ENCODE data around the gene ITPR1.

Gene ITPR1

GRCh38 chr3:4505688-4506558 is 12.8 kb downstream of the ITPR1 start:
- H3K4me3 ChIP-seq (ENCODE audit: low read depth, low read length): no peak overlapping the region
- no peak overlapping the region for H3K9ac ChIP-seq (ENCODE audit: low read depth, low read length)
- H3K9me3 ChIP-seq (ENCODE audit: control insufficient read depth, insufficient read depth, low read length): no peaks in the 10 kb centered on the region
- H3K36me3 ChIP-seq (ENCODE audit: control insufficient read depth, insufficient read depth, low read length): no peaks in the 10 kb centered on the region
- peaks cover 6% of the 10 kb centered on the region for H3K4me1 ChIP-seq (ENCODE audit: control insufficient read depth, insufficient read depth, low read length)
- no peaks in the 10 kb centered on the region for H3K27me3 ChIP-seq (ENCODE audit: control insufficient read depth, insufficient read depth, low read length)

GRCh38 chr3:4506559-4507023 is 13.4 kb downstream of the ITPR1 start:
- no peak overlapping the region for H3K9ac ChIP-seq (ENCODE audit: low read depth, low read length)
- no peaks in the 10 kb centered on the region for H3K36me3 ChIP-seq (ENCODE audit: control insufficient read depth, insufficient read depth, low read length)
- H3K4me3 ChIP-seq (ENCODE audit: low read depth, low read length): no peak overlapping the region
- H3K9me3 ChIP-seq (ENCODE audit: control insufficient read depth, insufficient read depth, low read length): no peaks in the 10 kb centered on the region
- no peaks in the 10 kb centered on the region for H3K27me3 ChIP-seq (ENCODE audit: control insufficient read depth, insufficient read depth, low read length)
- peaks cover 6% of the 10 kb centered on the region for H3K4me1 ChIP-seq (ENCODE audit: control insufficient read depth, insufficient read depth, low read length)

DNA sequence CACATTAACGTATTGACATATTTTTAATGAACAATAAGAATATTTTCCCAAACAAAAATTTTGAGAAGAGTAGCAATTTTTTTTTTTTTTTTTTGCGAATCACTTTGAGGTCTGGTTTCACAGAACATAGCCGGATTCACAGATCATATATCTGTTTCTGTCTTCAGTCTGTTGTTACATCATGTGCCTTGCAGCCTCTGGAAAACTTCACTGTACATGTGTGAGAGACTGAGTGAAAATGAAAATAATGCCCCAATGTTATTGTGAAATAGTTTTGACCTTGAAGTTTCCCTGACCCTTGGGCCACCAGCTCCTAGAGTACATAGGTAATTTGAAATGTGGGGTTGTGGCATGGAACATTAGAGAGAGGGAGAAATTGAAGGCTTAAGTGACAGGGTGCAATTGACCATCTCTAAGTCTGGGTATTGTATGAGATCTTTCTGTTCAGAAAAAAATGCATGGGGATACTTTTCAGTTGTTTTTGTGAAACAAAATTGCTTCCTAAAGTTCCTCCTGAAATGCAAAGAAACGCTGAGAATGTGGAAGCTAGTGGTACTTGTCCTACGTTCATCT is 14.0 kb downstream of the ITPR1 start:
- Histone ChIP-seq H3K27me3 (ENCODE audit: control insufficient read depth, insufficient read depth, low read length) (no peaks in the 10 kb centered on the region), H3K36me3 (ENCODE audit: control insufficient read depth, insufficient read depth, low read length) (no peaks in the 10 kb centered on the region), H3K4me1 (ENCODE audit: control insufficient read depth, insufficient read depth, low read length) (peaks cover 6% of the 10 kb centered on the region), H3K4me3 (ENCODE audit: low read depth, low read length) (no peak overlapping the region), H3K9me3 (ENCODE audit: control insufficient read depth, insufficient read depth, low read length) (no peaks in the 10 kb centered on the region), H3K9ac (ENCODE audit: low read depth, low read length) (no peak overlapping the region)

GRCh38 chr3:4508048-4508981 is 15.2 kb downstream of the ITPR1 start:
- no peak overlapping the region for H3K4me3 ChIP-seq (ENCODE audit: low read depth, low read length)
- H3K4me1 ChIP-seq (ENCODE audit: control insufficient read depth, insufficient read depth, low read length): peaks cover 6% of the 10 kb centered on the region
- H3K36me3 ChIP-seq (ENCODE audit: control insufficient read depth, insufficient read depth, low read length): no peaks in the 10 kb centered on the region
- H3K9ac ChIP-seq (ENCODE audit: low read depth, low read length): no peak overlapping the region
- no peaks in the 10 kb centered on the region for H3K9me3 ChIP-seq (ENCODE audit: control insufficient read depth, insufficient read depth, low read length)
- H3K27me3 ChIP-seq (ENCODE audit: control insufficient read depth, insufficient read depth, low read length): no peaks in the 10 kb centered on the region

GRCh38 chr3:4509043-4509442 is 15.9 kb downstream of the ITPR1 start:
- peaks cover 6% of the 10 kb centered on the region for H3K4me1 ChIP-seq (ENCODE audit: control insufficient read depth, insufficient read depth, low read length)
- no peaks in the 10 kb centered on the region for H3K27me3 ChIP-seq (ENCODE audit: control insufficient read depth, insufficient read depth, low read length)

GRCh38 chr3:4509983-4510755 is 17.0 kb downstream of the ITPR1 start:
- no peaks in the 10 kb centered on the region for H3K36me3 ChIP-seq (ENCODE audit: control insufficient read depth, insufficient read depth, low read length)
- no peak overlapping the region for H3K9ac ChIP-seq (ENCODE audit: low read depth, low read length)
- H3K27me3 ChIP-seq (ENCODE audit: control insufficient read depth, insufficient read depth, low read length): no peaks in the 10 kb centered on the region
- H3K9me3 ChIP-seq (ENCODE audit: control insufficient read depth, insufficient read depth, low read length): no peaks in the 10 kb centered on the region
- no peak overlapping the region for H3K4me3 ChIP-seq (ENCODE audit: low read depth, low read length)
- peaks cover 7% of the 10 kb centered on the region for H3K4me1 ChIP-seq (ENCODE audit: control insufficient read depth, insufficient read depth, low read length)

More at GRCh38 chr3:4509043-4509442, 15.9 kb downstream of the ITPR1 start:
- Histone ChIP-seq H3K9ac (ENCODE audit: low read depth, low read length) (no peak overlapping the region), H3K36me3 (ENCODE audit: control insufficient read depth, insufficient read depth, low read length) (no peaks in the 10 kb centered on the region), H3K9me3 (ENCODE audit: control insufficient read depth, insufficient read depth, low read length) (no peaks in the 10 kb centered on the region), H3K4me3 (ENCODE audit: low read depth, low read length) (no peak overlapping the region)

GRCh38 chr3:4511491-4512262 is 18.5 kb downstream of the ITPR1 start:
- Histone ChIP-seq H3K36me3 (ENCODE audit: control insufficient read depth, insufficient read depth, low read length) (no peaks in the 10 kb centered on the region), H3K9me3 (ENCODE audit: control insufficient read depth, insufficient read depth, low read length) (no peaks in the 10 kb centered on the region), H3K27me3 (ENCODE audit: control insufficient read depth, insufficient read depth, low read length) (no peaks in the 10 kb centered on the region), H3K9ac (ENCODE audit: low read depth, low read length) (no peak overlapping the region), H3K4me3 (ENCODE audit: low read depth, low read length) (no peak overlapping the region), H3K4me1 (ENCODE audit: control insufficient read depth, insufficient read depth, low read length) (peaks cover 9% of the 10 kb centered on the region)

DNA sequence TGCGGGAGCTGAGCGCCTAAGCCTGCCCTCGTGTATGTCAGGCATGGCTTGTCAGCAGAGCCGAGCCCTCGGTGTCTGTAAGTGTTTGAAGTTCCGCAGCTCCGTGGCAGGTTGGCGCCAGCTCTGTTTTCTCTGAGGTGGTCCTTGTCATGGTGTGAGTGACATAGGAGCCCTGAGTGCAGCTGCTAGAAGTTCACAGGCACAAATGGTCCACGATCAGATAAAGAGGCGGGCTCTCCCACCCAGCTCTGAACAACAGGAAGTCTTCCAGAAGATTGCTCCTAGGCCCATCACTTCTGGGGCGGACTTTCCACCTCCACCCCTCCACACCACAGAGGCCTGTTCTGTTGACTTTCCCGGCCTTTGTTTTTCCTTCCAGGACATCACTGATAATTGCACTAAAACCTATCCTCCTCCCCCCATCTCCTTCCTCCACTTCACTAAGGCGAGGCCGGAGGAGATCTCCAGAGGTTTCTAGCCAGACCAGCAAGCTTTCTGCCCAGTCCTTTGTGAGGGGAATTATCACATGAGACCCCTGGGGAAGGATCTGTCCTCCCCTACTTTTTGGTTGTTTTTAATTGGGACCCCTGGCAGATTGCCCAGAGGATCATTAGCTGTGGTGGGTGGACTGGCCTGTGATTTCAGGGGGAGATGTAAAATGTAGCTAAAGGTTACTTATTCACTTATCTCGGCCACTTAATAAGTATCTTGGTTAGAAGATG is 19.9 kb downstream of the ITPR1 start:
- Histone ChIP-seq H3K36me3 (ENCODE audit: control insufficient read depth, insufficient read depth, low read length) (no peaks in the 10 kb centered on the region), H3K9ac (ENCODE audit: low read depth, low read length) (no peak overlapping the region), H3K4me3 (ENCODE audit: low read depth, low read length) (no peak overlapping the region), H3K27me3 (ENCODE audit: control insufficient read depth, insufficient read depth, low read length) (no peaks in the 10 kb centered on the region), H3K4me1 (ENCODE audit: control insufficient read depth, insufficient read depth, low read length) (peaks cover 3% of the 10 kb centered on the region), H3K9me3 (ENCODE audit: control insufficient read depth, insufficient read depth, low read length) (no peaks in the 10 kb centered on the region)

- Histone ChIP-seq H3K9me3 (ENCODE audit: control insufficient read depth, insufficient read depth, low read length) (no peaks in the 10 kb centered on the region), H3K9ac (ENCODE audit: low read depth, low read length) (no peak overlapping the region), H3K4me3 (ENCODE audit: low read depth, low read length) (no peak overlapping the region), H3K27me3 (ENCODE audit: control insufficient read depth, insufficient read depth, low read length) (no peaks in the 10 kb centered on the region), H3K4me1 (ENCODE audit: control insufficient read depth, insufficient read depth, low read length) (peaks cover 3% of the 10 kb centered on the region), H3K36me3 (ENCODE audit: control insufficient read depth, insufficient read depth, low read length) (no peaks in the 10 kb centered on the region)
These were observed 21.2 kb downstream of the ITPR1 start for GRCh38 chr3:4514321-4514720.

DNA sequence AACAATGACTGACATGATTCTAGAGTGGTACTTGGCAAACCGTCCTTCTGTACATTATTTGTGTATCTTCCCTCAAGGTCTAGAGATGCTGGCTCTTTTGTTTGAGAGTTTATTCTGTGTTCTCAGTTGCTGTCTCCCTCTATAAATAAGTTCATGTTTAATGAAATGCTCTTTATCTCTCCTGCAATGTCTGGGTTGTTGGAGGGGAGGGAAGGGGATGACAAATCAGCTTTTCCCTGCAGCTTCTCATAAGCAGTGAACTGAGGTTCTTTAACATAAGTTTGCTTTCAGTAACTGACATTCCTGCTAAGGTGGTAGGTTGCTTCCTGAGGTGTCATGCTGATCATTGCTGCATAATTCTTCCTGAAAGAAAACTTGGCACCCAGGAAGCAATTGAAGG is 21.8 kb downstream of the ITPR1 start:
- no peaks in the 10 kb centered on the region for H3K27me3 ChIP-seq (ENCODE audit: control insufficient read depth, insufficient read depth, low read length)
- no peaks in the 10 kb centered on the region for H3K36me3 ChIP-seq (ENCODE audit: control insufficient read depth, insufficient read depth, low read length)
- no peaks in the 10 kb centered on the region for H3K9me3 ChIP-seq (ENCODE audit: control insufficient read depth, insufficient read depth, low read length)
- H3K4me3 ChIP-seq (ENCODE audit: low read depth, low read length): no peak overlapping the region
- peaks cover 3% of the 10 kb centered on the region for H3K4me1 ChIP-seq (ENCODE audit: control insufficient read depth, insufficient read depth, low read length)
- no peak overlapping the region for H3K9ac ChIP-seq (ENCODE audit: low read depth, low read length)

Measured in iPS-15b (cell line).